HEK293 (cell line): Measurements from ENCODE around the gene MARCHF5.

ENCODE experiments used
- AEBP2 ChIP-seq: fragments of 450-650 bp; formaldehyde crosslinking; IDR thresholded peaks from 2 replicates; pipeline ENCODE4 v1.5.1; 2016; ENCODE audit warnings: missing biosample characterization, missing genetic modification characterization, borderline replicate concordance
- GLIS1 ChIP-seq: fragments of 450-650 bp; formaldehyde crosslinking; IDR thresholded peaks from 2 replicates; pipeline ENCODE4 v1.5.1; 2016; ENCODE audit warnings: missing biosample characterization, missing genetic modification characterization
- GLIS2 ChIP-seq: fragments of 450-650 bp; formaldehyde crosslinking; IDR thresholded peaks from 2 replicates; pipeline ENCODE4 v1.5.1; 2016; ENCODE audit warnings: missing biosample characterization, missing genetic modification characterization
- HIC1 ChIP-seq: fragments of 450-650 bp; formaldehyde crosslinking; IDR thresholded peaks from 2 replicates; pipeline ENCODE4 v1.5.1; 2016; ENCODE audit warnings: missing biosample characterization, missing genetic modification characterization
- MYNN ChIP-seq: fragments of 450-650 bp; formaldehyde crosslinking; IDR thresholded peaks from 2 replicates; pipeline ENCODE4 v1.5.1; 2016; ENCODE audit warnings: missing biosample characterization, missing genetic modification characterization, borderline replicate concordance
- OVOL3 ChIP-seq: fragments of 450-650 bp; formaldehyde crosslinking; IDR thresholded peaks from 2 replicates; pipeline ENCODE4 v1.5.1; 2016; ENCODE audit warnings: missing biosample characterization, missing genetic modification characterization
- PRDM10 ChIP-seq: fragments of 450-650 bp; formaldehyde crosslinking; IDR thresholded peaks from 2 replicates; pipeline ENCODE4 v1.5.1; 2016; ENCODE audit warnings: missing biosample characterization, missing genetic modification characterization
- PRDM6 ChIP-seq: fragments of 450-650 bp; formaldehyde crosslinking; IDR thresholded peaks from 2 replicates; pipeline ENCODE4 v1.5.1; 2017; ENCODE audit warnings: missing biosample characterization, missing genetic modification characterization
- TRIM28 ChIP-seq: IDR thresholded peaks from 2 replicates; pipeline ENCODE4 v1.6.1; 2011; ENCODE audit warnings: low read length, control low read depth, borderline replicate concordance
- ZBTB17 ChIP-seq: fragments of 450-650 bp; formaldehyde crosslinking; IDR thresholded peaks from 2 replicates; pipeline ENCODE4 v1.5.1; 2016; ENCODE audit warnings: missing biosample characterization, missing genetic modification characterization
- ZBTB21 ChIP-seq: fragments of 450-650 bp; formaldehyde crosslinking; IDR thresholded peaks from 2 replicates; pipeline ENCODE4 v1.5.1; 2017; ENCODE audit warnings: missing biosample characterization, missing genetic modification characterization
- ZBTB8A ChIP-seq: fragments of 450-650 bp; formaldehyde crosslinking; IDR thresholded peaks from 2 replicates; pipeline ENCODE4 v1.5.1; 2016; ENCODE audit warnings: missing biosample characterization, missing genetic modification characterization
- ZNF155 ChIP-seq: fragments of 450-650 bp; formaldehyde crosslinking; IDR thresholded peaks from 2 replicates; pipeline ENCODE4 v1.5.1; 2016; ENCODE audit warnings: missing biosample characterization, missing genetic modification characterization
- ZNF157 ChIP-seq: fragments of 450-650 bp; formaldehyde crosslinking; IDR thresholded peaks from 2 replicates; pipeline ENCODE4 v1.5.1; 2016; ENCODE audit warnings: missing biosample characterization, missing genetic modification characterization
- ZNF16 ChIP-seq: fragments of 450-650 bp; formaldehyde crosslinking; IDR thresholded peaks from 2 replicates; pipeline ENCODE4 v1.5.1; 2016; ENCODE audit warnings: low read depth, missing biosample characterization, missing genetic modification characterization
- ZNF292 ChIP-seq: fragments of 450-650 bp; formaldehyde crosslinking; IDR thresholded peaks from 2 replicates; pipeline ENCODE4 v1.5.1; 2016; ENCODE audit warnings: low read depth, missing biosample characterization, missing genetic modification characterization, borderline replicate concordance
- ZNF335 ChIP-seq: fragments of 450-650 bp; formaldehyde crosslinking; conservative IDR thresholded peaks from 2 replicates; pipeline ENCODE4 v1.5.1; 2016; ENCODE audit warnings: missing biosample characterization, missing genetic modification characterization
- ZNF518A ChIP-seq: fragments of 450-650 bp; formaldehyde crosslinking; conservative IDR thresholded peaks from 2 replicates; pipeline ENCODE4 v1.5.1; 2016; ENCODE audit warnings: low read depth, missing biosample characterization, missing genetic modification characterization
- ZNF548 ChIP-seq: fragments of 450-650 bp; formaldehyde crosslinking; IDR thresholded peaks from 2 replicates; pipeline ENCODE4 v1.5.1; 2016; ENCODE audit warnings: missing biosample characterization, missing genetic modification characterization
- ZNF624 ChIP-seq: fragments of 450-650 bp; formaldehyde crosslinking; IDR thresholded peaks from 2 replicates; pipeline ENCODE4 v1.5.1; 2017; ENCODE audit warnings: missing biosample characterization, missing genetic modification characterization
- ZNF645 ChIP-seq: fragments of 450-650 bp; formaldehyde crosslinking; IDR thresholded peaks from 2 replicates; pipeline ENCODE4; 2016; ENCODE audit warnings: missing biosample characterization, missing genetic modification characterization

Gene MARCHF5

GRCh38 chr10:92291921-92292845 is 1.2 kb downstream of the MARCHF5 start (continued):
- TF ChIP-seq TRIM28 (no peak), ZBTB21 (no peak), ZNF548 (no peak), ZNF624 (tag by site-specific recombination) (no peak), ZBTB17 (peak; percentile 66), ZNF157 (tag by site-specific recombination) (no peak), PRDM10 (tag by site-specific recombination) (peak; percentile 79), OVOL3 (tag by site-specific recombination) (no peak), ZNF16 (tag by site-specific recombination) (no peak), ZNF645 (tag by site-specific recombination) (no peak), ZBTB8A (tag by site-specific recombination) (no peak), GLIS1 (no peak), AEBP2 (tag by site-specific recombination) (no peak), ZNF518A (tag by site-specific recombination) (no peak), ZNF155 (no peak), PRDM6 (tag by site-specific recombination) (no peak), HIC1 (tag by site-specific recombination) (no peak), MYNN (tag by site-specific recombination) (no peak), ZNF292 (tag by site-specific recombination) (no peak), ZNF335 (tag by site-specific recombination) (no peak), GLIS2 (tag by site-specific recombination) (0 out of 2 replicates have a peak, but pooled peaks have one; percentile 32)
